Activated gamma-delta T cell (primary cell): ENCODE data around the gene VANGL2.

Source experiments
- DNase-seq: peaks from one replicate; lab custom pipeline; 2025; lab: John Stamatoyannopoulos, UW

Gene VANGL2

GRCh38 chr1:160405331-160405877 is 5.0 kb downstream of the VANGL2 start:
- no peak for DNase-seq

- DNase-seq = no peak
Measured at GRCh38 chr1:160406131-160406968, 6.0 kb downstream of the VANGL2 start.

- no peak for DNase-seq
Measured at GRCh38 chr1:160407839-160408801, 7.8 kb downstream of the VANGL2 start.

- DNase-seq = no peak
Measured at GRCh38 chr1:160408864-160409263, 8.5 kb downstream of the VANGL2 start.

GRCh38 chr1:160409486-160409885 is 9.1 kb downstream of the VANGL2 start:
- no peak for DNase-seq

- DNase-seq = no peak
Measured at GRCh38 chr1:160410406-160411005, 10.1 kb downstream of the VANGL2 start.

- DNase-seq = no peak
Measured at GRCh38 chr1:160411271-160412027, 11.1 kb downstream of the VANGL2 start.

- no peak for DNase-seq
Measured at GRCh38 chr1:160412028-160412362, 11.6 kb downstream of the VANGL2 start.

- no peak for DNase-seq
Measured at GRCh38 chr1:160413716-160414115, 13.4 kb downstream of the VANGL2 start.

- DNase-seq = no peak
Measured at GRCh38 chr1:160414881-160415280, 14.5 kb downstream of the VANGL2 start.

GRCh38 chr1:160415696-160416290 is 15.4 kb downstream of the VANGL2 start:
- no peak for DNase-seq

- DNase-seq = no peak
Measured at GRCh38 chr1:160416369-160416768, 16.0 kb downstream of the VANGL2 start.

GRCh38 chr1:160418483-160418882 is 18.1 kb downstream of the VANGL2 start:
- DNase-seq = no peak

GRCh38 chr1:160419150-160419837 is 18.9 kb downstream of the VANGL2 start:
- DNase-seq = no peak

- DNase-seq = no peak
Measured at GRCh38 chr1:160419838-160420169, 19.4 kb downstream of the VANGL2 start.

GRCh38 chr1:160420881-160421842 is 20.8 kb downstream of the VANGL2 start:
- DNase-seq = no peak

- DNase-seq = no peak
Measured at GRCh38 chr1:160421881-160422280, 21.5 kb downstream of the VANGL2 start.

- DNase-seq = no peak
Measured at GRCh38 chr1:160423966-160424365, 23.6 kb downstream of the VANGL2 start.

- DNase-seq = no peak
Measured at GRCh38 chr1:160425847-160426246, 25.5 kb downstream of the VANGL2 start.
